Measurements from ENCODE around the gene GIPC3.

The GIPC3 gene

GRCh38 chr19:3638208-3639193, 53.2 kb downstream of the GIPC3 start:
- DNase-seq: no peak

- no peak for DNase-seq
Measured at GRCh38 chr19:3639479-3639878, 54.2 kb downstream of the GIPC3 start.

GRCh38 chr19:3641515-3642269, 56.4 kb downstream of the GIPC3 start:
- no peak for DNase-seq

- DNase-seq: no peak
Measured at GRCh38 chr19:3642296-3642695, 57.0 kb downstream of the GIPC3 start.

All from GDM1 (cell line).